Prostate gland (tissue), 2 donors: ENCODE measurements around the gene NR1D1.

Experiments used
- CTCF ChIP-seq, 4 experiments: fragments of 200-600 bp in 2 of 4; fragments of 450-650 bp in 2 of 4; sonication (generic) in 2 of 4; IDR thresholded peaks; 1 replicate in 3 of 4; 2 replicates in 1 of 4; pipeline ENCODE4 v1.5.1; 2016 to 2019; ENCODE audit warnings: antibody characterized with exemption in 4 of 4, mild to moderate bottlenecking in 2 of 4, moderate library complexity in 2 of 4
- POLR2A ChIP-seq: fragments of 450-650 bp; IDR thresholded peaks from one replicate; pipeline ENCODE4 v1.6.1; 2016; ENCODE audit warnings: antibody characterized with exemption, mild to moderate bottlenecking
- POLR2AphosphoS5 ChIP-seq: sonication (generic); formaldehyde crosslinking; IDR thresholded peaks from one replicate; pipeline ENCODE4 v1.6.1; 2017; ENCODE audit warnings: antibody characterized with exemption

DNA sequence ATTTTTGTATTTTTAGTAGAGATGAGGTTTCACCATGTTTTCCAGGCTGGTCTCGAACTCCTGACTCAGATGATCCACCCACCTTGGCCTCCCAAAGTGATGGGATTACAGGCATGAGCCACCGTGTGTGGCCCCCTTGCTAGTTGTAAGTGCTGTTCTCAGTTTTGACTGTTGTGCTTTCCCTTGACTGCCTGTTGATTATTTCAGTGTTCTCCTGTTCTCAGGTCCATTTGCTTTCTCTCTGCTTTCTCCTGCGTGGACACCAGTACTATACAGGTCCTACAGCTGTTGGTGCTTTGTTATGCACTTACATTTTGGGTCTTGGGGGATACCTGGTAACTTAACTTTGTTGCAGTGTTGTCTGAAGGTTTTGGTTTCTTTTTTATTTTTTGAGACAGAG is 48.1 kb upstream of the NR1D1 start:
- TF ChIP-seq CTCF (IDR thresholded peaks at IDR 0.05) = no peak
- no peak for TF ChIP-seq POLR2AphosphoS5
- no peak for TF ChIP-seq POLR2A
